A549 (cell line): ENCODE measurements around the gene TET2. TPM values are rescaled to one million over a fixed set of nuclear protein-coding genes. Genes with fewer than 3 reads are reported as not detected.

Experiments
- ATAC-seq, 2 experiments: fragments of 200-7000 bp in 1 of 2; fragments of >200 bp in 1 of 2; cut with Nextera tagmentation in 1 of 2; cut with Tn5 transposase in 1 of 2; 3 replicates each; pipeline versions ENCODE4 v1.8.0 to v1.9.1; 2018 to 2020; ENCODE audit warnings: mild to moderate bottlenecking in 1 of 2, moderate library complexity in 1 of 2
- CTCF ChIA-PET: fragments of 300-600 bp; sonication (Branson Sonifier 250); formaldehyde crosslinking; extraction: SDS; loops from one replicate; lab custom pipeline; 2021; ENCODE audit warnings: antibody characterized with exemption, inconsistent platforms; lab: Yijun Ruan, JAX
- POLR2A ChIA-PET: fragments of 350-600 bp; formaldehyde crosslinking; extraction: SDS; loops from one replicate; lab custom pipeline; 2021; ENCODE audit warnings: antibody characterized with exemption, inconsistent platforms; lab: Yijun Ruan, JAX
- DNase-seq, 2 experiments: peaks; one replicate each; pipeline versions ENCODE4 v3.0.0 to v3.0.0-alpha.2; 2011 to 2016; ENCODE audit warnings: low read depth in 1 of 2, low spot score in 1 of 2
- FAIRE-seq: peaks from 2 replicates; lab custom pipeline; 2011; peaks lifted over from hg19 to GRCh38; lab: Jason Lieb, UNC
- H3K27ac ChIP-seq, 2 experiments: fragments of >200 bp; sonication (Bioruptor Twin); formaldehyde crosslinking; 3 replicates each; pipeline ENCODE4 v1.5.1; 2016 to 2017
- H3K4me1 ChIP-seq: fragments of >200 bp; sonication (Bioruptor Twin); formaldehyde crosslinking; 3 replicates; pipeline ENCODE4 v1.6.1; 2016
- H3K4me2 ChIP-seq: fragments of >200 bp; sonication (Bioruptor Twin); formaldehyde crosslinking; 3 replicates; pipeline ENCODE4 v1.6.1; 2016
- H3K4me3 ChIP-seq: fragments of >200 bp; sonication (Bioruptor Twin); formaldehyde crosslinking; 3 replicates; pipeline ENCODE4 v1.5.1; 2016
- H3K9me3 ChIP-seq: fragments of >200 bp; sonication (Bioruptor Twin); formaldehyde crosslinking; 3 replicates; pipeline ENCODE4 v1.6.1; 2016
- BCL3 ChIP-seq: fragments of >200 bp; sonication (Bioruptor Twin); formaldehyde crosslinking; IDR thresholded peaks from 3 replicates; pipeline ENCODE4 v1.6.1; 2016
- CBX2 ChIP-seq: fragments of 200-600 bp; sonication (generic); IDR thresholded peaks from 2 replicates; pipeline ENCODE4 v1.6.1; 2016; ENCODE audit warnings: low read depth, mild to moderate bottlenecking, borderline replicate concordance
- CEBPB ChIP-seq, 2 experiments: fragments of >200 bp in 1 of 2; sonication (Bioruptor Twin) in 1 of 2; formaldehyde crosslinking in 1 of 2; IDR thresholded peaks; 2 replicates each; pipeline ENCODE4 v1.6.1; 2012 to 2016
- FOSB ChIP-seq: fragments of 250-450 bp; sonication (Bioruptor Pico); IDR thresholded peaks from 2 replicates; pipeline ENCODE4 v1.5.0; 2020; ENCODE audit warnings: mild to moderate bottlenecking, moderate library complexity
- GATA3 ChIP-seq: IDR thresholded peaks from 2 replicates; pipeline ENCODE4 v1.6.1; 2012; ENCODE audit warnings: borderline replicate concordance
- HDAC2 ChIP-seq: fragments of 200-600 bp; sonication (generic); IDR thresholded peaks from 2 replicates; pipeline ENCODE4 v1.6.1; 2016
- HEYL ChIP-seq: fragments of 250-450 bp; sonication (Bioruptor Pico); IDR thresholded peaks from 2 replicates; pipeline ENCODE4 v1.8.0; 2021; ENCODE audit warnings: mild to moderate bottlenecking, moderate library complexity
- HOXA7 ChIP-seq: fragments of 250-450 bp; sonication (Bioruptor Pico); IDR thresholded peaks from 2 replicates; pipeline ENCODE4 v1.5.0; 2020; ENCODE audit warnings: mild to moderate bottlenecking, moderate library complexity
- JUNB ChIP-seq: fragments of >200 bp; sonication (Bioruptor Twin); formaldehyde crosslinking; IDR thresholded peaks from 2 replicates; pipeline ENCODE4 v1.6.1; 2016
- MAFK ChIP-seq: fragments of 450-650 bp; IDR thresholded peaks from 2 replicates; pipeline ENCODE4 v1.6.1; 2014; ENCODE audit not compliant: partially characterized antibody
- MAZ ChIP-seq: fragments of 150-350 bp; IDR thresholded peaks from 2 replicates; pipeline ENCODE4 v1.6.1; 2014; ENCODE audit warnings: antibody characterized with exemption, low read depth, low read length, borderline replicate concordance
- MYC ChIP-seq: IDR thresholded peaks from 2 replicates; pipeline ENCODE4 v1.6.1; 2012; ENCODE audit warnings: mild to moderate bottlenecking, inconsistent platforms, low read length, improper control_type of control experiment, borderline replicate concordance
- NFE2L2 ChIP-seq: fragments of 150-350 bp; conservative IDR thresholded peaks from 2 replicates; pipeline ENCODE4 v1.6.1; 2014; ENCODE audit warnings: low read length
- NR3C1 ChIP-seq: fragments of >200 bp; sonication (Bioruptor Twin); formaldehyde crosslinking; IDR thresholded peaks from 3 replicates; pipeline ENCODE4 v1.6.1; 2017
- POLR2AphosphoS2 ChIP-seq: conservative IDR thresholded peaks from 2 replicates; pipeline ENCODE4 v1.6.1; 2012; ENCODE audit warnings: low read length, improper control_type of control experiment, inconsistent platforms
- RARB ChIP-seq: fragments of 250-450 bp; sonication (Bioruptor Pico); IDR thresholded peaks from 2 replicates; pipeline ENCODE4 v1.8.0; 2021; ENCODE audit warnings: mild to moderate bottlenecking, moderate library complexity
- RCOR1 ChIP-seq: fragments of 150-350 bp; IDR thresholded peaks from 2 replicates; pipeline ENCODE4 v1.6.1; 2014; ENCODE audit warnings: antibody characterized with exemption, low read length, low read depth
- RFX5 ChIP-seq: fragments of 450-650 bp; IDR thresholded peaks from 2 replicates; pipeline ENCODE4 v1.7.1; 2014; ENCODE audit warnings: antibody characterized with exemption, mild to moderate bottlenecking, moderate library complexity
- SMC3 ChIP-seq: fragments of >200 bp; sonication (Bioruptor Twin); formaldehyde crosslinking; IDR thresholded peaks from 3 replicates; pipeline ENCODE4 v1.6.1; 2018; ENCODE audit warnings: inconsistent platforms
- ZFP36 ChIP-seq: fragments of 450-650 bp; IDR thresholded peaks from 2 replicates; pipeline ENCODE4 v1.6.1; 2014; ENCODE audit warnings: borderline replicate concordance; ENCODE audit not compliant: partially characterized antibody
- WGBS: methylation state at CpG from one replicate; pipeline ENCODE4 v1.1.6; 2017; ENCODE audit errors: missing lambda C conversion rate; 5-methylcytosine and 5-hydroxymethylcytosine counted together
- polyA plus RNA-seq, 4 experiments: library from polyadenylated mRNA; depleted of rRNA in 3 of 4; stranded (reverse); fragments of >200 nt; fragmentation: RNase III in 1 of 4; extraction: RNeasy Plus Mini Kit Qiagen cat#74134 plus additional on column Dnase treatment in 1 of 4; gene quantifications; 2 replicates in 3 of 4; 3 replicates in 1 of 4; pipeline ENCODE4 v1.2.3, GENCODE V29; 2011 to 2017
- TF ChIP-seq, protein P1 (sequence below): fragments of 200-600 bp; sonication (generic); IDR thresholded peaks from 2 replicates; pipeline ENCODE4 v1.6.1; 2016; ENCODE audit warnings: antibody characterized with exemption, mild to moderate bottlenecking, moderate library complexity
- TF ChIP-seq, protein P2 (sequence below): fragments of >200 bp; sonication (Bioruptor Twin); formaldehyde crosslinking; IDR thresholded peaks from 3 replicates; pipeline ENCODE4 v1.5.1; 2016

TET2 gene
- polyA plus RNA-seq, 2 of the 4 experiments (the other 2 are of a cell fraction) = 2.2 to 6.6 TPM

GRCh38 chr4:105106426-105106825 is 40.2 kb upstream of the TET2 start:
- H3K27ac ChIP-seq = no peak overlapping the region
- H3K9me3 ChIP-seq = no peaks in the 10 kb centered on the region
- no peak for DNase-seq
- no peaks in the 10 kb centered on the region for H3K4me1 ChIP-seq
- no peak for FAIRE-seq
- ChIA-PET CTCF (no interaction called here), POLR2A (no interaction called here)
- no peak overlapping the region for H3K4me3 ChIP-seq
- H3K4me2 ChIP-seq = no peak overlapping the region
- ATAC-seq = no peak
- no peak for TF ChIP-seq NFE2L2
- TF ChIP-seq, protein P1, sequence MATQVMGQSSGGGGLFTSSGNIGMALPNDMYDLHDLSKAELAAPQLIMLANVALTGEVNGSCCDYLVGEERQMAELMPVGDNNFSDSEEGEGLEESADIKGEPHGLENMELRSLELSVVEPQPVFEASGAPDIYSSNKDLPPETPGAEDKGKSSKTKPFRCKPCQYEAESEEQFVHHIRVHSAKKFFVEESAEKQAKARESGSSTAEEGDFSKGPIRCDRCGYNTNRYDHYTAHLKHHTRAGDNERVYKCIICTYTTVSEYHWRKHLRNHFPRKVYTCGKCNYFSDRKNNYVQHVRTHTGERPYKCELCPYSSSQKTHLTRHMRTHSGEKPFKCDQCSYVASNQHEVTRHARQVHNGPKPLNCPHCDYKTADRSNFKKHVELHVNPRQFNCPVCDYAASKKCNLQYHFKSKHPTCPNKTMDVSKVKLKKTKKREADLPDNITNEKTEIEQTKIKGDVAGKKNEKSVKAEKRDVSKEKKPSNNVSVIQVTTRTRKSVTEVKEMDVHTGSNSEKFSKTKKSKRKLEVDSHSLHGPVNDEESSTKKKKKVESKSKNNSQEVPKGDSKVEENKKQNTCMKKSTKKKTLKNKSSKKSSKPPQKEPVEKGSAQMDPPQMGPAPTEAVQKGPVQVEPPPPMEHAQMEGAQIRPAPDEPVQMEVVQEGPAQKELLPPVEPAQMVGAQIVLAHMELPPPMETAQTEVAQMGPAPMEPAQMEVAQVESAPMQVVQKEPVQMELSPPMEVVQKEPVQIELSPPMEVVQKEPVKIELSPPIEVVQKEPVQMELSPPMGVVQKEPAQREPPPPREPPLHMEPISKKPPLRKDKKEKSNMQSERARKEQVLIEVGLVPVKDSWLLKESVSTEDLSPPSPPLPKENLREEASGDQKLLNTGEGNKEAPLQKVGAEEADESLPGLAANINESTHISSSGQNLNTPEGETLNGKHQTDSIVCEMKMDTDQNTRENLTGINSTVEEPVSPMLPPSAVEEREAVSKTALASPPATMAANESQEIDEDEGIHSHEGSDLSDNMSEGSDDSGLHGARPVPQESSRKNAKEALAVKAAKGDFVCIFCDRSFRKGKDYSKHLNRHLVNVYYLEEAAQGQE = no peak
- TF ChIP-seq HEYL (CRISPR knock-in tag) = no peak
- no peak for TF ChIP-seq MAFK
- no peak for TF ChIP-seq FOSB (CRISPR knock-in tag)
- no peak for TF ChIP-seq JUNB
- TF ChIP-seq RARB = no peak
- TF ChIP-seq RCOR1 = no peak
- no peak for TF ChIP-seq POLR2AphosphoS2
- TF ChIP-seq, protein P2, sequence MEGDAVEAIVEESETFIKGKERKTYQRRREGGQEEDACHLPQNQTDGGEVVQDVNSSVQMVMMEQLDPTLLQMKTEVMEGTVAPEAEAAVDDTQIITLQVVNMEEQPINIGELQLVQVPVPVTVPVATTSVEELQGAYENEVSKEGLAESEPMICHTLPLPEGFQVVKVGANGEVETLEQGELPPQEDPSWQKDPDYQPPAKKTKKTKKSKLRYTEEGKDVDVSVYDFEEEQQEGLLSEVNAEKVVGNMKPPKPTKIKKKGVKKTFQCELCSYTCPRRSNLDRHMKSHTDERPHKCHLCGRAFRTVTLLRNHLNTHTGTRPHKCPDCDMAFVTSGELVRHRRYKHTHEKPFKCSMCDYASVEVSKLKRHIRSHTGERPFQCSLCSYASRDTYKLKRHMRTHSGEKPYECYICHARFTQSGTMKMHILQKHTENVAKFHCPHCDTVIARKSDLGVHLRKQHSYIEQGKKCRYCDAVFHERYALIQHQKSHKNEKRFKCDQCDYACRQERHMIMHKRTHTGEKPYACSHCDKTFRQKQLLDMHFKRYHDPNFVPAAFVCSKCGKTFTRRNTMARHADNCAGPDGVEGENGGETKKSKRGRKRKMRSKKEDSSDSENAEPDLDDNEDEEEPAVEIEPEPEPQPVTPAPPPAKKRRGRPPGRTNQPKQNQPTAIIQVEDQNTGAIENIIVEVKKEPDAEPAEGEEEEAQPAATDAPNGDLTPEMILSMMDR = no peak
- no peak for TF ChIP-seq HOXA7
- TF ChIP-seq NR3C1 = no peak

GRCh38 chr4:105107095-105107856 is 39.4 kb upstream of the TET2 start:
- FAIRE-seq = no peak
- POLR2A ChIA-PET = no interaction called here

More at GRCh38 chr4:105107095-105107856, 39.4 kb upstream of the TET2 start:
- H3K4me1 ChIP-seq = no peaks in the 10 kb centered on the region
- TF ChIP-seq BCL3 = no peak
- no peak for TF ChIP-seq ZFP36
- no peak for TF ChIP-seq CEBPB (IDR thresholded peaks at IDR 0.05)
- no peak for TF ChIP-seq RFX5
- TF ChIP-seq MYC = no peak
- TF ChIP-seq CBX2 = no peak
- TF ChIP-seq MAZ = no peak
- TF ChIP-seq GATA3 = no peak
- no peak for TF ChIP-seq SMC3
- TF ChIP-seq HDAC2 = no peak
- TF ChIP-seq, all 56 proteins: peak for 0
- H3K4me3 ChIP-seq = no peak overlapping the region
- DNase-seq (no peak), ATAC-seq (no peak)
- no peak overlapping the region for H3K4me2 ChIP-seq
- H3K27ac ChIP-seq = no peak overlapping the region
- CTCF ChIA-PET = no interaction called here
- WGBS = 69% methylated on average over 5 of the region's 5 CpGs
- H3K9me3 ChIP-seq = no peaks in the 10 kb centered on the region
